Activated CD4-positive, alpha-beta T cell treated with anti-CD3 and anti-CD28 coated beads for 36 hours (primary cell): ENCODE data around the gene BIN1. TPM values are rescaled to one million over a fixed set of nuclear protein-coding genes. Genes with fewer than 3 reads are reported as not detected.

Experiments used
- ATAC-seq: fragments of 200-7000 bp; cut with Tn5 transposase; one replicate; pipeline ENCODE4 v1.10.0; 2021; ENCODE audit warnings: mild to moderate bottlenecking, moderate library complexity
- CTCF ChIA-PET: fragments of 350-600 bp; sonication (Branson Sonifier 250); formaldehyde crosslinking; loops from one replicate; lab custom pipeline; 2021; ENCODE audit warnings: antibody characterized with exemption; lab: Charles Lee
- POLR2A ChIA-PET: fragments of 350-600 bp; sonication (Branson Sonifier 250); formaldehyde crosslinking; loops from one replicate; lab custom pipeline; 2021; ENCODE audit warnings: antibody characterized with exemption, inconsistent platforms; lab: Charles Lee
- DNase-seq: peaks from one replicate; pipeline ENCODE4 v3.0.0-alpha.2; 2020
- H3K27ac Mint-ChIP-seq: one replicate; pipeline ENCODE4 v1.8.0; 2021; ENCODE audit warnings: mixed read lengths
- H3K27me3 Mint-ChIP-seq: one replicate; pipeline ENCODE4 v1.8.0; 2021; ENCODE audit warnings: mixed read lengths
- H3K36me3 Mint-ChIP-seq: one replicate; pipeline ENCODE4 v1.8.0; 2021; ENCODE audit warnings: low read depth, mixed read lengths
- H3K4me1 Mint-ChIP-seq: one replicate; pipeline ENCODE4 v1.8.0; 2021; ENCODE audit warnings: mixed read lengths
- H3K4me3 Mint-ChIP-seq: one replicate; pipeline ENCODE4 v1.8.0; 2021; ENCODE audit warnings: mild to moderate bottlenecking, moderate library complexity, mixed read lengths
- H3K9me3 Mint-ChIP-seq: one replicate; pipeline ENCODE4 v1.8.0; 2021; ENCODE audit warnings: low read depth, mixed read lengths
- intact Hi-C, 2 experiments: fragments of 100-400 bp; cut with DNase I in 1 of 2; cut with micrococcal nuclease in 1 of 2; formaldehyde crosslinking; loops; one replicate each; pipeline versions ENCODE4 v1.14.2 to v1.15.1; 2022 to 2024; cut with DNase I, micrococcal nuclease
- total RNA-seq, 2 experiments: library from RNA; stranded (reverse); gene quantifications; one replicate each; pipeline ENCODE4 v1.2.3, GENCODE V29; 2021

BIN1 gene
- total RNA-seq, 2 experiments from 2014 or later: 65.2 to 71.0 TPM

DNA sequence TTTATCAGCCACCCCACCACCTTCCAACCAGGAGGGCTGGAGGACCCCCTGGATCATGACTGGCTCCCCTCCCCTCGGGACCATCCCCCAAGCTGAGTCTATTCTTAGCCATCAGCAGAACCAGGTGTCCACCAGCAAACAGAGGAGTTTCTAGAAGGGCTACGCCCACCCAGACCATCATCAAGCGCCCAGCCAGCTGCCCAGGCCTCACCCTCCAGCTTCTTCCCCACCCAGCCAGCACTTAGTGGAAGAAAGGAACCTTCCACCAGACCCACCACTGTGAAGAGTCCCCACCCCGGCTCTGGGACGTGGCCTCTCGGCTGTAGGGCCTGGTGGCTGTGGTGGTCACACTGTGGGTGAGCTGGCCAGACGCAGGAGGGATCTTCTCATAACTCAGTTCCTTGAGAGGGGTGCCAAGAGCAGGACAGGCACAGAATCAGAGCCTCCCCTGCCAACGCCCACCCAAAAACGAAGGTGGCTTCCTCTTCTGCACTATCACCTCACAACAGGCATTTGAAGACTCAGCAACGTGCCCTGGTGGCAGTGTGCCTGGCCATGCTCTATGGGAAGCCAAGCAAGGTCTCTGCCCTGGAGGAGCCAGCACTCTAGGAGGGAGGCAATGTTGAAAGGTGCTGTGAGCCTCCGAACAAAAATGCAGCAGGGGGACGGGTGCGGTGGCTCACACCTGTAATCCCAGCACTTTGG is 19.0 kb downstream of the BIN1 start:
- ChIA-PET POLR2A (interaction anchor here (0.5 kb wide), 1 partner anchor 51 kb away, joined by 4 read pairs; no protein-coding TSS in a partner anchor), CTCF (interaction anchor here (0.8 kb wide), 1 partner anchor 1344 kb away, joined by 4 read pairs; no protein-coding TSS in a partner anchor)
- ATAC-seq (no peak), DNase-seq (no peak)
- Mint-ChIP-seq H3K4me1 (peaks cover 28% of the 10 kb centered on the region), H3K27me3 (no peaks in the 10 kb centered on the region), H3K9me3 (no peaks in the 10 kb centered on the region), H3K27ac (no peak overlapping the region), H3K36me3 (no peaks in the 10 kb centered on the region), H3K4me3 (no peak overlapping the region)
- intact Hi-C loops: no loop called here

- intact Hi-C loops: no loop called here
- DNase-seq: no peak
- H3K4me1 Mint-ChIP-seq: peaks cover 36% of the 10 kb centered on the region
- no peak for ATAC-seq
- H3K27ac Mint-ChIP-seq: no peak overlapping the region
- no peak overlapping the region for H3K4me3 Mint-ChIP-seq
- H3K9me3 Mint-ChIP-seq: no peaks in the 10 kb centered on the region
- ChIA-PET POLR2A (interaction anchor here (0.6 kb wide), 1 partner anchor 20 kb away, joined by 3 read pairs; the partner anchor contains the start of gene BIN1), CTCF (no interaction called here)
- no peaks in the 10 kb centered on the region for H3K36me3 Mint-ChIP-seq
- no peaks in the 10 kb centered on the region for H3K27me3 Mint-ChIP-seq
These were observed 19.8 kb downstream of the BIN1 start for GRCh38 chr2:127086990-127087790.

DNA sequence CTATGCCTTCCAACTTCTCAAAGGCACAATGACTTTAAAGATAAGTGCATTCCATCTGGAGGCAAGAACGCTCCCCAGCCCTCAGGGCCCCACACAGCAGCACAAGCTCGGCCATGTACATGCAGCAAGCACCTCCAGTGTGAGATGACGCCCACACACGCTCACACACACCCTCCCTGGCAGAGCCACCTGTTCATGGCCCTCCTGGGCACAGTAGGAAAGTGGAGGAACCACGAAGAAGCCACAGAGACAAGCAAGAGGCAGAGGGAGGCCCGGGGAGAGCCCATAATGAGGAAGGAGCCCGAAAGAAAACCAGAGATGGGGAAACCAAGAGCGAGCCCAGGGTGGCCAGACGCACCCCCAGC is 21.7 kb downstream of the BIN1 start:
- DNase-seq (peak; percentile 58), ATAC-seq (no peak)
- intact Hi-C loops: no loop called here
- Mint-ChIP-seq H3K27ac (peak overlapping the region; percentile 77), H3K27me3 (no peaks in the 10 kb centered on the region), H3K4me3 (no peak overlapping the region), H3K36me3 (no peaks in the 10 kb centered on the region), H3K4me1 (peaks cover 45% of the 10 kb centered on the region), H3K9me3 (no peaks in the 10 kb centered on the region)
- ChIA-PET POLR2A (interaction anchor here (0.5 kb wide), 1 partner anchor 772 kb away, joined by 3 read pairs; no protein-coding TSS in a partner anchor), CTCF (interaction anchor here (0.9 to 2.4 kb wide), 2 partner anchors 11 to 17 kb away, joined by 3 to 11 read pairs; no protein-coding TSS in a partner anchor)

DNA sequence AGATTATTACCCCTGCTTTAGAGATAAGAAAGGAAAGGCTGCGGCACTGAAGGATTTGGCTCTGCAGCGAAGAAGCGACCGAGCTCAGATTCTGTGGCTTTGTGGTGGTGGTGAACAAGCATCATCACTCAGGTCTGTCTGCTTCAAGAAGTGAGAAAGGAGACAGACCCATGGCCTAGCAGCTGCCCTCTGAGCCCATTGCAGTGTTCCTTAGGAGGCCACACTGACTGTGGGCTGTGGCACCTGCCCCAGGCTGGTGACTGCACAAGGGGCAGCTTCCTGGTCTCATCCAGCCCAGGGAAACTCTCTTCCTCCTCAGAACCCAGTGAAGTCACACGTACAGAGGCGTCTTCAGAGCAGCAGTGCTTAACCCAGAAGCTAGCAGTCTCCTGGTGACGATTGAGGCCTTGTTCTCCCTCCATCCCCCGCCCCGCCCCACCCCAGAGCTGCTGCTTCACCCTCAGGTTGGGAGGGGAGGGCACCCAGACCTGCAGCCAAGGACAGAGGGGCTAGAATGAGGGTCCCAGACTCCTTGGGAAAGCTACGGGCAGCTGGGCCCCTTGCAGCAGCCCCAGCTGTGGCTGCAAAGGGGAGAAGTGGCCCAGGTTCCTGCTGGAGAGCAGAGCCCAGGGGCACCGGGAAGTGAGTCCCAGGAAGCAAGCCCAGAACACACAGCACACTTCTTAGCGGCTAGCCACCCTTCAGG is 22.2 kb downstream of the BIN1 start:
- ChIA-PET POLR2A (interaction anchor here (0.6 kb wide), 1 partner anchor 48 kb away, joined by 3 read pairs; no protein-coding TSS in a partner anchor), CTCF (interaction anchor here (0.6 to 2.4 kb wide), 2 partner anchors 16 to 396 kb away, joined by 3 to 11 read pairs; no protein-coding TSS in a partner anchor)
- H3K4me3 Mint-ChIP-seq: no peak overlapping the region
- H3K36me3 Mint-ChIP-seq: no peaks in the 10 kb centered on the region
- peak overlapping the region; percentile 77 for H3K27ac Mint-ChIP-seq
- peaks cover 50% of the 10 kb centered on the region for H3K4me1 Mint-ChIP-seq
- peak; percentile 8 for ATAC-seq
- no peaks in the 10 kb centered on the region for H3K9me3 Mint-ChIP-seq
- H3K27me3 Mint-ChIP-seq: no peaks in the 10 kb centered on the region
- intact Hi-C loops: loop anchor here in 1 of 2 experiments (5.0 kb wide), 5 partner anchors 208 to 943 kb away; partner anchors contain the start of genes ERCC3, GYPC, IWS1 and SAP130
- peak; percentile 67 for DNase-seq

GRCh38 chr2:127083819-127084503 is 23.0 kb downstream of the BIN1 start:
- no peak overlapping the region for H3K4me3 Mint-ChIP-seq
- ChIA-PET CTCF (interaction anchor here (0.6 to 2.4 kb wide), 3 partner anchors 15 to 397 kb away, joined by 3 to 11 read pairs (median 6); no protein-coding TSS in a partner anchor), POLR2A (interaction anchor here (0.6 kb wide), 1 partner anchor 47 kb away, joined by 3 read pairs; no protein-coding TSS in a partner anchor)

DNA sequence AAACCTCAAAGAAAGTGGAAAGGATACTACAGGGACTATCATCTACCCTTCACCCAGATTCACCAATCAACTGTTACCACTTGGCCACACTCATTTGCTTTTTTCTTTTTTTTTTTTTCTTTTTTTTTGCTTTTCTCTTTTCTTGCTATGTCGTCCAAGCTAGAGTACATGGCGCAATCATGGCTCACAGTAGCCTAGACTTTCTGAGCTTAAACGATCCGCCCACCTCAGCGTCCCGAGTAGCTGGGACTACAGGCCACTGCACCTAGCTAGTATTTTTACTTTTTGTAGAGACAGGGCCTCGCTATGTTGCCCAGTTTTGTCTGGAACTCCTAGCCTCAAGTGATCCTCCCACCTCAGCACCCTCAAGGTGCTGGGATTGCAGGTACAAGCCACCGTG is 24.0 kb downstream of the BIN1 start:
- H3K36me3 Mint-ChIP-seq: no peaks in the 10 kb centered on the region
- H3K4me1 Mint-ChIP-seq: peaks cover 68% of the 10 kb centered on the region
- ATAC-seq (no peak), DNase-seq (no peak)
- H3K27me3 Mint-ChIP-seq: no peaks in the 10 kb centered on the region
- intact Hi-C loops: loop anchor here in 1 of 2 experiments (5.0 kb wide), 5 partner anchors 209 to 944 kb away; partner anchors contain the start of genes ERCC3, GYPC, IWS1 and SAP130
- peak overlapping the region; percentile 91 for H3K27ac Mint-ChIP-seq
- no peaks in the 10 kb centered on the region for H3K9me3 Mint-ChIP-seq
- peak overlapping the region; percentile 82 for H3K4me3 Mint-ChIP-seq
- ChIA-PET CTCF (no interaction called here), POLR2A (interaction anchor here (0.6 kb wide), 1 partner anchor 197 kb away, joined by 3 read pairs; no protein-coding TSS in a partner anchor)

More at GRCh38 chr2:127083819-127084503, 23.0 kb downstream of the BIN1 start:
- no peaks in the 10 kb centered on the region for H3K27me3 Mint-ChIP-seq
- peaks cover 58% of the 10 kb centered on the region for H3K4me1 Mint-ChIP-seq
- no peaks in the 10 kb centered on the region for H3K9me3 Mint-ChIP-seq
- no peaks in the 10 kb centered on the region for H3K36me3 Mint-ChIP-seq
- no peak for DNase-seq
- intact Hi-C loops: loop anchor here in 1 of 2 experiments (5.0 kb wide), 5 partner anchors 208 to 943 kb away; partner anchors contain the start of genes ERCC3, GYPC, IWS1 and SAP130
- H3K27ac Mint-ChIP-seq: peak overlapping the region; percentile 77
- ATAC-seq: no peak

- CTCF ChIA-PET: interaction anchor here (1.2 kb wide), 1 partner anchor 14 kb away, joined by 7 read pairs; no protein-coding TSS in a partner anchor
- Mint-ChIP-seq H3K27ac (peak overlapping the region; percentile 91), H3K27me3 (no peaks in the 10 kb centered on the region), H3K4me1 (peaks cover 75% of the 10 kb centered on the region), H3K4me3 (peak overlapping the region; percentile 82), H3K9me3 (no peaks in the 10 kb centered on the region), H3K36me3 (no peaks in the 10 kb centered on the region)
- ATAC-seq (peak; percentile 50), DNase-seq (peak; percentile 87)
- POLR2A ChIA-PET: interaction anchor here (0.6 to 0.9 kb wide), 2 partner anchors 17 to 306 kb away, joined by 3 read pairs; no protein-coding TSS in a partner anchor
- intact Hi-C loops: loop anchor here (1.0 to 5.0 kb wide), 9 partner anchors 14 to 945 kb away; partner anchors contain the start of genes BIN1 (in 1 of the 2), ERCC3 (in 1 of the 2), GYPC (in 1 of the 2) and IWS1 (in 1 of the 2)
These were observed 24.9 kb downstream of the BIN1 start for GRCh38 chr2:127081826-127082633.

- Mint-ChIP-seq H3K4me3 (peak overlapping the region; percentile 82), H3K27ac (peak overlapping the region; percentile 91), H3K4me1 (peaks cover 77% of the 10 kb centered on the region), H3K27me3 (no peaks in the 10 kb centered on the region), H3K36me3 (peaks cover 3% of the 10 kb centered on the region), H3K9me3 (no peaks in the 10 kb centered on the region)
- ATAC-seq (peak; percentile 45), DNase-seq (peak; percentile 80)
- ChIA-PET CTCF (interaction anchor here (1.0 to 1.5 kb wide), 3 partner anchors 10 to 14 kb away, joined by 4 to 12 read pairs (median 7); no protein-coding TSS in a partner anchor), POLR2A (interaction anchor here (0.6 to 0.9 kb wide), 2 partner anchors 16 to 305 kb away, joined by 3 read pairs; no protein-coding TSS in a partner anchor)
- intact Hi-C loops: loop anchor here (1.0 to 5.0 kb wide), 9 partner anchors 13 to 946 kb away; partner anchors contain the start of genes BIN1 (in 1 of the 2), ERCC3 (in 1 of the 2), GYPC (in 1 of the 2) and IWS1 (in 1 of the 2)
These were observed 25.8 kb downstream of the BIN1 start for GRCh38 chr2:127080938-127081755.
